NCI-H2196 (cell line): Measurements from ENCODE around the gene USP6NL.

Experiments used
- DNase-seq: peaks from one replicate; lab custom pipeline; 2025; ENCODE audit not compliant: unreplicated experiment; lab: John Stamatoyannopoulos, UW

USP6NL gene

DNA sequence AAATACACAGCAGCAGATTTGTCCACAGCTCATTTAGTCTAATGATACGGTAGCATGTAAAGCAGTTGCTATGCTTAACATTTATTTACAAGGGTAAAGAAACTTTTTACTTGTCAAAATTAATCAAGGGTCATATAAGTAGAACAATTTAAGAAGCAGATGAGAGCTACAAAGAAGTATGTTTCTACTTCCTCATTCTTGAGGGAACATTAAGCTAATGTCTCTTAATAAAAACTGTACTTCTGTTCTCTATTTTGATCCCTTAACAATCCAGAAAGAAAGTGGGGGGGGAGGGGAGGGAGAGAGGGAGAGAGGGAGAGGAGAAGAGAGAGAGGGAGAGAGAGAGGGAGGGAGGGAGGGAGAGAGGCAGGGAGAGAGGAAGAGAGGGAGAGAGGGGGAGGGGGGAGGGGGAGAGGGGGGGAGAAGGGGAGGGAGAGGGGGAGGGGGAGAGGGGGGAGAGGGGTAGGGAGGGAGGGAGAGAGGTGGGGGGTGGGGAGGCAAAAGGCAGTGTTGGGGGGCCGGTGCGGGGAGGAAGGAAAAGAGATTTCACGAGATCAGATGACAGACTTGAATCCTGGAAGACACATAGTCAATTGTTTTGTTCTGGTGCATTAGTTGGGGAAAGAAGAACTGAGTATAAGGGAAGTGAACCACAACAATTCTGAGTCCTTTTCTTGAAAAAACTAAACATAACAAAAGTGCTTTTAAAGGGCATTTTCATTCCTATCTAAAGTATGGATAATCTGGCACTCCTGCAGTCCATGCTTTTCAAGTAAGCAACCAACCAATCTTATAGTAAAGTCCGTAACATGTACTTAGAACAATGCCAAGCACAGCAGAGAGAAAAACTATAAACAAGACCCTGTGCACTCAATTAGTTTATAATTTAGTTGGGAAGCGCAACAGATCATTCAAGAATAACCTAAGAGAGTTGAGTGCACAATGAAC lies 128.0 kb downstream of the USP6NL start:
- DNase-seq, result no peak

DNA sequence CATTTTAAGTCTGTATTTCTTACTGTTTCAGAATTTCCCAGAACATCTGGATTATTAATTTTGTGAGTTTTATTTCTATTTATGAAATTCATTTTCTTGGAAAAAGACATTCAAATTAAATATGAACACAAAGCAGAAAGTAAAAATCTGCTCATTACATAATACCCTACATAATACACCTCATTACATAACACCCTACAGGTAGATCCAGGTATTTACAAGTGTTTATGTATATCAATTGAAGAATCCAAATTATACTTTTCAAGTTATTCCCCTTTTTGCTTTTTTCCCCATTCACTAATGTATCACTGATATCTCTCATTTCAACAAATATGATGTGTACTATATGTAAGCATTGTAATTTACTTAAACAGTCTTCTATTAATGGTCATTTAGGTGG lies 129.1 kb downstream of the USP6NL start:
- DNase-seq, result no peak

DNA sequence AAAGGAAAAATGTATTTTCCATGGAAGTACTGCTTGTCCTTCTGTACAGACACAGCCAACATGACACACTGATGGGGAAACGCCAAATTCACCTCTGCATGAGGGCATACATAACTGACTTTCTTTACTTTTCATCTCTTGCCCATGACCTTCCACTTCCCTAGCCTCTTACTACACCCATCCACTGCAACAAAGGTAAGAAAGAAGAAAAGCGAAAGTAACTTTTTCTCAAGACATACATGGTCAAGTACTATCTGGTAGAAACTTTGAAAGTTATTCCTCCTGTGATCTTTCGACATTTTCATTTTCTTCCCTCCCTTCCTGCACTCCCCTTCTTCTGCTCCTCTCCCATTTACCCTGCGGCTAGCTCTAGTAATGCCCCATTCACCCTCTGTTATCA lies 130.8 kb downstream of the USP6NL start:
- DNase-seq, result no peak

DNA sequence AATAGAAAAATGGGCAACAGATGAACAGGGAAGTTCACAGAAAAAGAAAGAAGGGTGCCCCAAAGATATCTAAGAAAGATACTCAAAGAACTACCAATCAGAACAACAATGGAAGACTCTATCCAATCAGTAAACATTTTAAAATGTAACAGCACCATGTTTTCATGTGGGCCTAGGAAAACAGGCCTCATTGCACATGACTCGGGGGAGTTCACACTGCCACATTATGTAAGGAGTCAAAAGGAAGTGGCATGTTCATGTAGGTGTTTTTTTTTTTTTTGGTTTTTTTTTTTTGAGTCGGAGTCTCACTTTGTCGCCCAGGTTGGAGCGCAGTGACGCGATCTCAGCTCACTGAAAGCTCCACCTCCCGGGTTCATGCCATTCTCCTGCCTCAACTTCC lies 132.2 kb downstream of the USP6NL start:
- no peak for DNase-seq

- no peak for DNase-seq
Observed at GRCh38 chr10:11478807-11479206, 132.6 kb downstream of the USP6NL start.

- DNase-seq, result no peak
Observed at GRCh38 chr10:11475831-11476434, 135.5 kb downstream of the USP6NL start.

GRCh38 chr10:11473128-11473760 lies 138.2 kb downstream of the USP6NL start:
- DNase-seq, result no peak

DNA sequence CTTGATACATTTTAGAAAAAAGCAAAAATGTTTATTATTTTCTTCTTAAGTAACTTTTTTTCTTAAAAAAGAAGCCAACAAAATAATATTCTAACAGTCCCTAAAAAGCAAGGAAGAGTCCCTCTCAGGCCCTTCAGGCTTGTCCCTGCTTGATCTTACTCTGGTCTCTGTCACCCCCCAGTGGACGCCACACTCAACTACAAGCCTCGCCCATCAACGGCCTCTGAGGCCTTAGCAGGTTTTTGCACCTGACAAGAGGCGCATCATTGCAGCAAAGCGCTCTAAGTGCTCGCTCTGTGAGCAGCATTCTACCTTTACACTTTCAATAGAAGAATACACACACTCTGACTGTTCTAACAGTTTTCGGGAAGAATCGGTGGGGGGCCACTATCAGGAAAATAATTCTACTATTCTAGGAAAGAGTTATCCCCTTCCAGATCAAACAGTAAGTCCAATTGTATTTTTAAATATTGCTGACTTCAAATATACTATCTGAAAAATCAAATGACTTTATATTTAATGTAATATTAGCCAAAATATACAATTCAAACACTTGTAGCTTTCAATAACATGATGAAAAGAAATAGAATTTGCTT lies 139.2 kb downstream of the USP6NL start:
- peak; percentile 16 for DNase-seq

GRCh38 chr10:11469575-11470391 lies 141.7 kb downstream of the USP6NL start:
- DNase-seq, result no peak

DNA sequence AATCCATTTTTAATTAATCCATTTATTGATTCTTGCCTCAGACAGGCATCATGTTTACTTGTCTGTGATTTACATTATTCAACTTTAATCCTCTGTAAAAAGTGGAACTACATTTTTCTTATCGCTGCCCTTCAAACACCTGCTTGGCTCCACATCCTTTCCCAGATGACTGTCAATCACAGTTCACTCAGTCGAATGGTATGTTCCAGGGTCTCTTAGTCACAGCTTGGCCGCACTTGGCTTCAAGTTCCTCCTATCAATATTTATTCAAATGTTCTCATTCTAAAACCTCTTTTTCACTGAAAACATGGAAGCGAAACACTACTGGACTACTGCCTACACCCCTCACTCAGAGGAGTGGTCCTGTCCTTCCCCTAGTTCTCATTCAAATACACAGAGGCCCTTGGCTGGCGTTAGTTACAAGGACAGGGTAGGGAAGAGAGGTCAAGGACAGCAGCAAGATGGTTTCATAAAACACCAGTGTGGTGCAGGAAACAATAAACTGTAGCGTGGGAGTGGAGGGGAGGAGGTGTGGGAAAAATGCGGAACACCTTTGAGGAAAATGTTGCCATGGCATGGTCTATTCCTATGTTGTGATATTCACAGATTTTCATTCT lies 143.2 kb downstream of the USP6NL start:
- no peak for DNase-seq

- no peak for DNase-seq
Observed at GRCh38 chr10:11465406-11465805, 146.0 kb downstream of the USP6NL start.

GRCh38 chr10:11463111-11463510 lies 148.3 kb downstream of the USP6NL start:
- DNase-seq, result no peak

GRCh38 chr10:11462071-11462470 lies 149.4 kb downstream of the USP6NL start:
- DNase-seq, result no peak

- DNase-seq, result no peak
Observed at GRCh38 chr10:11457336-11457735, 154.1 kb downstream of the USP6NL start.

- DNase-seq, result no peak
Observed at GRCh38 chr10:11454958-11455566, 156.4 kb downstream of the USP6NL start.

DNA sequence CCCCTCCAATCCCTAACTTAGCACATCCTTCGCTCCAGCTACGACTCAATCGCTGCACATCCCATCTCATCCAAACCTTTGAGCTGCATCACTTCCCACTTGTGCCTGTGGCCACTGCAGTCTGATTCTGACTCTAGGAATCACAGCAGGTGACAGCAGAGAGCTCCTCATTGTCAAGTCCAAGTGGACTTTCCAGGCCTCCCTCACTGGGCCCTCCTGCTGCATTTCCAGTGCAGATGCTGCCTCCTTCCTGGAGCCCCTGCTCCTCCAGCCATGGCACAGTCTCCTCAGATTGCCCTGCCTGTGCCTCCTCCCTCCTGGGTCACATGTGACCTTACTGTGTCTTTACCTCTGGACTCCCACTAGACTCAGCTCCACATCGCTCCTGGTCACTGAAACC lies 157.3 kb downstream of the USP6NL start:
- no peak for DNase-seq

DNA sequence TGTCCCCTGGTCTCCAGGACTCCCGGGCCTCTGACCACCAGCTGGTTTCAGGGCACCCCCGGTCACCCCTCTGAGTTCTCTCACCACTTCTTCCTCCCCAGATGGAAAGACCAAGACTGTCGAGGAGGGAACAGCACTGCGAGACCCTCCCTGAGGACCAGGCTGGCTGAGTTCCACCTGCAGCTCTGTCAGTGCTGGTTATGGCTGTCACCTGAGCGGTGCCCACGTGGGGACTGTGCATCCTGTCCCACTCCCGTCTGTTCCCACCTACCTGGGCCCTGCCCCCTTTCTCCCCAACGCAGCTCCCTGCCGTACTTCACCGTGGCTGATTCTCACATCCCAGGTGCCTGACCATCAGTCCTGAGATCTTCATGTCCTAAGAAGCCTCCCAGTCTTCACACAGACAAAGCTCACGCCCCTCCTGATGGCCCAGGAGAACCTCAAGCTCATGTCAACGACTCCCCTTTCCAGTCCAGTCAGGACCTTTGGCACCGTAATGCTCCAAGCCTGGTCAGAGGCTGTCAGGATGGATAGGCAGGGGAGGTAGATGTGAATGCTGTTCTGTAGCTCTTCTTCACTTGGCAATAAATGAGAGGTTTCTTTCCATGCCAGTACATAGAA lies 159.7 kb downstream of the USP6NL start:
- DNase-seq, result no peak

- no peak for DNase-seq
Observed at GRCh38 chr10:11450427-11450826, 161.0 kb downstream of the USP6NL start.

GRCh38 chr10:11449761-11450160 lies 161.7 kb downstream of the USP6NL start:
- DNase-seq, result no peak
